WTC11 (cell line): ENCODE measurements around the gene KCNIP1. TPM values are rescaled to one million over a fixed set of nuclear protein-coding genes. Genes with fewer than 3 reads are reported as not detected.

ENCODE experiments used
- ATF3 ChIP-seq: sonication (generic); formaldehyde crosslinking; conservative IDR thresholded peaks from 2 replicates; pipeline ENCODE4 v1.8.1; 2022; ENCODE audit warnings: mild to moderate bottlenecking, missing genetic modification reagents
- CREB1 ChIP-seq: sonication (generic); formaldehyde crosslinking; IDR thresholded peaks from 2 replicates; pipeline ENCODE4 v1.8.0; 2023; ENCODE audit warnings: mild to moderate bottlenecking, missing genetic modification reagents
- E2F1 ChIP-seq: sonication (generic); formaldehyde crosslinking; IDR thresholded peaks from 2 replicates; pipeline ENCODE4 v1.8.0; 2022; ENCODE audit warnings: mild to moderate bottlenecking, missing genetic modification reagents
- E2F5 ChIP-seq: sonication (generic); formaldehyde crosslinking; IDR thresholded peaks from 2 replicates; pipeline ENCODE4 v1.8.1; 2022; ENCODE audit warnings: mild to moderate bottlenecking, moderate library complexity, missing genetic modification reagents
- ERG ChIP-seq: fragments of 250-450 bp; sonication (Bioruptor Pico); IDR thresholded peaks from 2 replicates; pipeline ENCODE4 v1.8.0; 2021; ENCODE audit warnings: mild to moderate bottlenecking
- ETV6 ChIP-seq: sonication (generic); formaldehyde crosslinking; IDR thresholded peaks from 2 replicates; pipeline ENCODE4 v1.8.1; 2022; ENCODE audit warnings: mild to moderate bottlenecking, missing genetic modification reagents
- FOXK1 ChIP-seq: sonication (generic); formaldehyde crosslinking; IDR thresholded peaks from 2 replicates; pipeline ENCODE4 v1.8.0; 2022; ENCODE audit warnings: mild to moderate bottlenecking, moderate library complexity, missing genetic modification reagents
- NFATC4 ChIP-seq: fragments of 250-450 bp; sonication (Bioruptor Pico); IDR thresholded peaks from 2 replicates; pipeline ENCODE4 v1.9.0; 2021; ENCODE audit warnings: mild to moderate bottlenecking
- NFYB ChIP-seq: sonication (generic); formaldehyde crosslinking; conservative IDR thresholded peaks from 2 replicates; pipeline ENCODE4 v1.8.0; 2022; ENCODE audit warnings: low read depth, missing genetic modification reagents
- NR1H2 ChIP-seq: sonication (generic); formaldehyde crosslinking; IDR thresholded peaks from 2 replicates; pipeline ENCODE4 v1.9.0; 2021; ENCODE audit warnings: mild to moderate bottlenecking, moderate library complexity, missing genetic modification reagents
- PRRX2 ChIP-seq: fragments of 250-450 bp; sonication (Bioruptor Pico); IDR thresholded peaks from 2 replicates; pipeline ENCODE4 v1.8.0; 2021; ENCODE audit warnings: mild to moderate bottlenecking
- TEAD1 ChIP-seq: sonication (generic); formaldehyde crosslinking; IDR thresholded peaks from 2 replicates; pipeline ENCODE4 v1.8.0; 2022; ENCODE audit warnings: mild to moderate bottlenecking, missing genetic modification reagents
- TEAD4 ChIP-seq: sonication (generic); formaldehyde crosslinking; IDR thresholded peaks from 2 replicates; pipeline ENCODE4 v1.8.0; 2022; ENCODE audit warnings: mild to moderate bottlenecking, missing genetic modification reagents
- ZNF138 ChIP-seq: sonication (generic); formaldehyde crosslinking; conservative IDR thresholded peaks from 2 replicates; pipeline ENCODE4 v1.8.1; 2022; ENCODE audit warnings: mild to moderate bottlenecking, moderate library complexity, missing genetic modification reagents
- ZNF232 ChIP-seq: sonication (generic); formaldehyde crosslinking; IDR thresholded peaks from 2 replicates; pipeline ENCODE4 v1.8.0; 2022; ENCODE audit warnings: mild to moderate bottlenecking, missing genetic modification reagents
- ZNF263 ChIP-seq: sonication (generic); formaldehyde crosslinking; IDR thresholded peaks from 2 replicates; pipeline ENCODE4 v1.8.1; 2022; ENCODE audit warnings: low read depth, mild to moderate bottlenecking, moderate library complexity, missing genetic modification reagents
- ZNF396 ChIP-seq: fragments of 250-450 bp; sonication (Bioruptor Pico); IDR thresholded peaks from 2 replicates; pipeline ENCODE4 v1.8.0; 2021; ENCODE audit warnings: mild to moderate bottlenecking, moderate library complexity, borderline replicate concordance
- ZNF425 ChIP-seq: fragments of 250-450 bp; sonication (Bioruptor Pico); conservative IDR thresholded peaks from 2 replicates; pipeline ENCODE4 v1.9.0; 2021; ENCODE audit warnings: mild to moderate bottlenecking
- total RNA-seq: library from RNA; stranded (reverse); gene quantifications from 3 replicates; pipeline ENCODE4 v1.2.3, GENCODE V29; 2021
- TF ChIP-seq, protein P1 (sequence below): sonication (generic); formaldehyde crosslinking; IDR thresholded peaks from 2 replicates; pipeline ENCODE4 v1.8.1; 2022; ENCODE audit warnings: missing genetic modification reagents, borderline replicate concordance
- TF ChIP-seq, protein P2 (sequence below): sonication (generic); formaldehyde crosslinking; IDR thresholded peaks from 2 replicates; pipeline ENCODE4 v1.8.0; 2023; ENCODE audit warnings: missing genetic modification reagents, mild to moderate bottlenecking, borderline replicate concordance
- TF ChIP-seq, protein P3 (sequence below): sonication (generic); formaldehyde crosslinking; IDR thresholded peaks from 2 replicates; pipeline ENCODE4 v1.8.1; 2023; ENCODE audit warnings: mild to moderate bottlenecking, missing genetic modification reagents
- TF ChIP-seq, protein P4 (sequence below): sonication (generic); formaldehyde crosslinking; conservative IDR thresholded peaks from 2 replicates; pipeline ENCODE4 v1.8.1; 2023; ENCODE audit warnings: mild to moderate bottlenecking, low read depth, missing genetic modification reagents, moderate library complexity

KCNIP1 gene
- total RNA-seq, 1 experiment from 2014 or later, result 0.59 TPM

DNA sequence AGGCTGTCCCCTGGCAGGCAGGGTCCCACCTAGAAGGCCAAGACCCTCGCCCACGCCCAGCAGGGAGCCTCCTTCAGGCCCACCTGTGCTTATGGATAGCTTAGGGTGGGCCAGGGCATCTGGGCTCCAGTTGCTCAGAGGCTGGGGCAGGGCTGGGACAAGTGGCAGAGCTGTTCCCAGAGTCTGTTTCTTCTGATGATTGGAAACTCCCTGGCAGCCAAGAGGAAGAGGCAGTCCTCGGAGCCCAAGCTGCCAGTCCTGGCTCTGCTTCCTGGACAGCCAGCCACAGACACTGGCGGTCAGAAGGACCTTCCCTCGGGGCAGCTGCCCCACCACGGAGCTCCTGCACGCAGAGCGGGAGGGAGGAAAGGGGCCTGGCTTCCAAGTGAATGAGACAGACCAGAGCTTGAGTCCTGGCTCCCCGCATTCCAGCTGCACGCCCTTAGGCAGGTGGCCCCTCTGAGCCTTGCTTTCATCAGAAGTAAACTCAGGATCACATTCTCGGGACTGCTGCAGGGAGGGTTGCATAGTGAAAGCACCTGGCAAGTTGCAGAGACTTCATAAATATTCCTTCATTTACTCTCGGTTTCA, 241.8 kb downstream of the KCNIP1 start (continued):
- TF ChIP-seq ZNF425 (CRISPR knock-in tag), result no peak
- no peak for TF ChIP-seq ZNF396 (CRISPR knock-in tag)
- TF ChIP-seq E2F5, result no peak
- no peak for TF ChIP-seq NR1H2 (CRISPR knock-in tag)
- TF ChIP-seq NFATC4 (CRISPR knock-in tag), result no peak
- TF ChIP-seq ZNF232, result no peak
- no peak for TF ChIP-seq ERG
- peak; percentile 88; the same call in 1 of the 2 replicates for TF ChIP-seq TEAD1
- no peak for TF ChIP-seq PRRX2 (CRISPR knock-in tag)
- no peak for TF ChIP-seq FOXK1
- TF ChIP-seq TEAD4 (CRISPR knock-in tag), result peak; percentile 81; the same call in 1 of the 2 replicates
- no peak for TF ChIP-seq CREB1
- no peak for TF ChIP-seq E2F1 (CRISPR knock-in tag)
- no peak for TF ChIP-seq ZNF263 (CRISPR knock-in tag)
- TF ChIP-seq, protein P1, sequence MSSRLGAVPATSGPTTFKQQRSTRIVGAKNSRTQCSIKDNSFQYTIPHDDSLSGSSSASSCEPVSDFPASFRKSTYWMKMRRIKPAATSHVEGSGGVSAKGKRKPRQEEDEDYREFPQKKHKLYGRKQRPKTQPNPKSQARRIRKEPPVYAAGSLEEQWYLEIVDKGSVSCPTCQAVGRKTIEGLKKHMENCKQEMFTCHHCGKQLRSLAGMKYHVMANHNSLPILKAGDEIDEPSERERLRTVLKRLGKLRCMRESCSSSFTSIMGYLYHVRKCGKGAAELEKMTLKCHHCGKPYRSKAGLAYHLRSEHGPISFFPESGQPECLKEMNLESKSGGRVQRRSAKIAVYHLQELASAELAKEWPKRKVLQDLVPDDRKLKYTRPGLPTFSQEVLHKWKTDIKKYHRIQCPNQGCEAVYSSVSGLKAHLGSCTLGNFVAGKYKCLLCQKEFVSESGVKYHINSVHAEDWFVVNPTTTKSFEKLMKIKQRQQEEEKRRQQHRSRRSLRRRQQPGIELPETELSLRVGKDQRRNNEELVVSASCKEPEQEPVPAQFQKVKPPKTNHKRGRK (CRISPR knock-in tag), result no peak
- TF ChIP-seq, protein P2, sequence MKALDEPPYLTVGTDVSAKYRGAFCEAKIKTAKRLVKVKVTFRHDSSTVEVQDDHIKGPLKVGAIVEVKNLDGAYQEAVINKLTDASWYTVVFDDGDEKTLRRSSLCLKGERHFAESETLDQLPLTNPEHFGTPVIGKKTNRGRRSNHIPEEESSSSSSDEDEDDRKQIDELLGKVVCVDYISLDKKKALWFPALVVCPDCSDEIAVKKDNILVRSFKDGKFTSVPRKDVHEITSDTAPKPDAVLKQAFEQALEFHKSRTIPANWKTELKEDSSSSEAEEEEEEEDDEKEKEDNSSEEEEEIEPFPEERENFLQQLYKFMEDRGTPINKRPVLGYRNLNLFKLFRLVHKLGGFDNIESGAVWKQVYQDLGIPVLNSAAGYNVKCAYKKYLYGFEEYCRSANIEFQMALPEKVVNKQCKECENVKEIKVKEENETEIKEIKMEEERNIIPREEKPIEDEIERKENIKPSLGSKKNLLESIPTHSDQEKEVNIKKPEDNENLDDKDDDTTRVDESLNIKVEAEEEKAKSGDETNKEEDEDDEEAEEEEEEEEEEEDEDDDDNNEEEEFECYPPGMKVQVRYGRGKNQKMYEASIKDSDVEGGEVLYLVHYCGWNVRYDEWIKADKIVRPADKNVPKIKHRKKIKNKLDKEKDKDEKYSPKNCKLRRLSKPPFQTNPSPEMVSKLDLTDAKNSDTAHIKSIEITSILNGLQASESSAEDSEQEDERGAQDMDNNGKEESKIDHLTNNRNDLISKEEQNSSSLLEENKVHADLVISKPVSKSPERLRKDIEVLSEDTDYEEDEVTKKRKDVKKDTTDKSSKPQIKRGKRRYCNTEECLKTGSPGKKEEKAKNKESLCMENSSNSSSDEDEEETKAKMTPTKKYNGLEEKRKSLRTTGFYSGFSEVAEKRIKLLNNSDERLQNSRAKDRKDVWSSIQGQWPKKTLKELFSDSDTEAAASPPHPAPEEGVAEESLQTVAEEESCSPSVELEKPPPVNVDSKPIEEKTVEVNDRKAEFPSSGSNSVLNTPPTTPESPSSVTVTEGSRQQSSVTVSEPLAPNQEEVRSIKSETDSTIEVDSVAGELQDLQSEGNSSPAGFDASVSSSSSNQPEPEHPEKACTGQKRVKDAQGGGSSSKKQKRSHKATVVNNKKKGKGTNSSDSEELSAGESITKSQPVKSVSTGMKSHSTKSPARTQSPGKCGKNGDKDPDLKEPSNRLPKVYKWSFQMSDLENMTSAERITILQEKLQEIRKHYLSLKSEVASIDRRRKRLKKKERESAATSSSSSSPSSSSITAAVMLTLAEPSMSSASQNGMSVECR, result 0 out of 2 replicates have a peak, but pooled peaks have one; percentile 23
- TF ChIP-seq ATF3 (CRISPR knock-in tag), result no peak
- no peak for TF ChIP-seq NFYB (CRISPR knock-in tag)
- TF ChIP-seq, protein P3, sequence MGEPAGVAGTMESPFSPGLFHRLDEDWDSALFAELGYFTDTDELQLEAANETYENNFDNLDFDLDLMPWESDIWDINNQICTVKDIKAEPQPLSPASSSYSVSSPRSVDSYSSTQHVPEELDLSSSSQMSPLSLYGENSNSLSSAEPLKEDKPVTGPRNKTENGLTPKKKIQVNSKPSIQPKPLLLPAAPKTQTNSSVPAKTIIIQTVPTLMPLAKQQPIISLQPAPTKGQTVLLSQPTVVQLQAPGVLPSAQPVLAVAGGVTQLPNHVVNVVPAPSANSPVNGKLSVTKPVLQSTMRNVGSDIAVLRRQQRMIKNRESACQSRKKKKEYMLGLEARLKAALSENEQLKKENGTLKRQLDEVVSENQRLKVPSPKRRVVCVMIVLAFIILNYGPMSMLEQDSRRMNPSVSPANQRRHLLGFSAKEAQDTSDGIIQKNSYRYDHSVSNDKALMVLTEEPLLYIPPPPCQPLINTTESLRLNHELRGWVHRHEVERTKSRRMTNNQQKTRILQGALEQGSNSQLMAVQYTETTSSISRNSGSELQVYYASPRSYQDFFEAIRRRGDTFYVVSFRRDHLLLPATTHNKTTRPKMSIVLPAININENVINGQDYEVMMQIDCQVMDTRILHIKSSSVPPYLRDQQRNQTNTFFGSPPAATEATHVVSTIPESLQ, result no peak
- TF ChIP-seq, protein P4, sequence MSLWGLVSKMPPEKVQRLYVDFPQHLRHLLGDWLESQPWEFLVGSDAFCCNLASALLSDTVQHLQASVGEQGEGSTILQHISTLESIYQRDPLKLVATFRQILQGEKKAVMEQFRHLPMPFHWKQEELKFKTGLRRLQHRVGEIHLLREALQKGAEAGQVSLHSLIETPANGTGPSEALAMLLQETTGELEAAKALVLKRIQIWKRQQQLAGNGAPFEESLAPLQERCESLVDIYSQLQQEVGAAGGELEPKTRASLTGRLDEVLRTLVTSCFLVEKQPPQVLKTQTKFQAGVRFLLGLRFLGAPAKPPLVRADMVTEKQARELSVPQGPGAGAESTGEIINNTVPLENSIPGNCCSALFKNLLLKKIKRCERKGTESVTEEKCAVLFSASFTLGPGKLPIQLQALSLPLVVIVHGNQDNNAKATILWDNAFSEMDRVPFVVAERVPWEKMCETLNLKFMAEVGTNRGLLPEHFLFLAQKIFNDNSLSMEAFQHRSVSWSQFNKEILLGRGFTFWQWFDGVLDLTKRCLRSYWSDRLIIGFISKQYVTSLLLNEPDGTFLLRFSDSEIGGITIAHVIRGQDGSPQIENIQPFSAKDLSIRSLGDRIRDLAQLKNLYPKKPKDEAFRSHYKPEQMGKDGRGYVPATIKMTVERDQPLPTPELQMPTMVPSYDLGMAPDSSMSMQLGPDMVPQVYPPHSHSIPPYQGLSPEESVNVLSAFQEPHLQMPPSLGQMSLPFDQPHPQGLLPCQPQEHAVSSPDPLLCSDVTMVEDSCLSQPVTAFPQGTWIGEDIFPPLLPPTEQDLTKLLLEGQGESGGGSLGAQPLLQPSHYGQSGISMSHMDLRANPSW (CRISPR knock-in tag), result no peak
- no peak for TF ChIP-seq ZNF138 (CRISPR knock-in tag)
- TF ChIP-seq ETV6, result no peak
